Measurements from ENCODE around the gene TVP23C. TPM values are rescaled to one million over a fixed set of nuclear protein-coding genes. Genes with fewer than 3 reads are reported as not detected.

Gene TVP23C
- total RNA-seq, 2 experiments from 2014 or later = 3.6 to 6.2 TPM

- no peak for ATAC-seq
- Mint-ChIP-seq H3K4me3 (no peak overlapping the region), H3K4me1 (peaks cover 7% of the 10 kb centered on the region), H3K27ac (no peak overlapping the region), H3K36me3 (ENCODE audit: low read depth) (no peaks in the 10 kb centered on the region), H3K9me3 (ENCODE audit: low read depth) (no peaks in the 10 kb centered on the region), H3K27me3 (no peaks in the 10 kb centered on the region)
- no peak for DNase-seq
- CTCF ChIA-PET = interaction anchor here (1.1 kb wide), 1 partner anchor 13 kb away, joined by 3 read pairs; no protein-coding TSS in a partner anchor
- intact Hi-C loops (cut with DNase I, micrococcal nuclease) = no loop called here
- POLR2A ChIA-PET = no interaction called here
Observed at GRCh38 chr17:15492791-15493692, 70.2 kb downstream of the TVP23C start.

- ChIA-PET CTCF (interaction anchor here (0.5 kb wide), 1 partner anchor 49 kb away, joined by 3 read pairs; no protein-coding TSS in a partner anchor), POLR2A (interaction anchor here (0.7 kb wide), 1 partner anchor 231 kb away, joined by 6 read pairs; no protein-coding TSS in a partner anchor)
- H3K9me3 Mint-ChIP-seq (ENCODE audit: low read depth) = no peaks in the 10 kb centered on the region
Observed at GRCh38 chr17:15492186-15492585, 71.1 kb downstream of the TVP23C start.

GRCh38 chr17:15490634-15491261 is 72.5 kb downstream of the TVP23C start:
- POLR2A ChIA-PET = no interaction called here

More at GRCh38 chr17:15492186-15492585, 71.1 kb downstream of the TVP23C start:
- Mint-ChIP-seq H3K36me3 (ENCODE audit: low read depth) (no peaks in the 10 kb centered on the region), H3K4me3 (no peak overlapping the region), H3K27me3 (no peaks in the 10 kb centered on the region), H3K4me1 (peaks cover 7% of the 10 kb centered on the region), H3K27ac (no peak overlapping the region)
- ATAC-seq (no peak), DNase-seq (no peak)
- intact Hi-C loops (cut with DNase I, micrococcal nuclease) = no loop called here

GRCh38 chr17:15488557-15488956 is 74.7 kb downstream of the TVP23C start:
- H3K36me3 Mint-ChIP-seq (ENCODE audit: low read depth) = peaks cover 2% of the 10 kb centered on the region
- no peaks in the 10 kb centered on the region for H3K27me3 Mint-ChIP-seq
- H3K9me3 Mint-ChIP-seq (ENCODE audit: low read depth) = no peaks in the 10 kb centered on the region
- H3K27ac Mint-ChIP-seq = no peak overlapping the region
- ChIA-PET CTCF (interaction anchor here (1.4 to 2.1 kb wide), 2 partner anchors 11 kb away, joined by 5 to 6 read pairs; no protein-coding TSS in a partner anchor), POLR2A (no interaction called here)
- DNase-seq = no peak
- ATAC-seq = no peak
- no peak overlapping the region for H3K4me3 Mint-ChIP-seq
- intact Hi-C loops (cut with DNase I, micrococcal nuclease) = no loop called here
- H3K4me1 Mint-ChIP-seq = peaks cover 7% of the 10 kb centered on the region

More at GRCh38 chr17:15490634-15491261, 72.5 kb downstream of the TVP23C start:
- H3K36me3 Mint-ChIP-seq (ENCODE audit: low read depth) = peaks cover 2% of the 10 kb centered on the region
- no peaks in the 10 kb centered on the region for H3K9me3 Mint-ChIP-seq (ENCODE audit: low read depth)
- intact Hi-C loops (cut with DNase I, micrococcal nuclease) = no loop called here
- peak; percentile 56 for DNase-seq
- H3K27ac Mint-ChIP-seq = no peak overlapping the region
- H3K27me3 Mint-ChIP-seq = no peaks in the 10 kb centered on the region
- H3K4me1 Mint-ChIP-seq = peaks cover 7% of the 10 kb centered on the region
- peak; percentile 95 for ATAC-seq
- CTCF ChIA-PET = interaction anchor here (0.9 to 2.1 kb wide), 2 partner anchors 9 to 12 kb away, joined by 3 to 5 read pairs; no protein-coding TSS in a partner anchor
- no peak overlapping the region for H3K4me3 Mint-ChIP-seq

GRCh38 chr17:15485045-15485444 is 78.2 kb downstream of the TVP23C start:
- Mint-ChIP-seq H3K4me3 (no peak overlapping the region), H3K36me3 (ENCODE audit: low read depth) (peaks cover 4% of the 10 kb centered on the region), H3K27me3 (no peaks in the 10 kb centered on the region), H3K9me3 (ENCODE audit: low read depth) (no peaks in the 10 kb centered on the region), H3K4me1 (no peaks in the 10 kb centered on the region), H3K27ac (no peak overlapping the region)
- intact Hi-C loops (cut with DNase I, micrococcal nuclease) = no loop called here
- ChIA-PET CTCF (interaction anchor here (1.2 kb wide), 1 partner anchor 18 kb away, joined by 4 read pairs; no protein-coding TSS in a partner anchor), POLR2A (no interaction called here)
- no peak for DNase-seq
- ATAC-seq = no peak

- POLR2A ChIA-PET = no interaction called here
- DNase-seq (no peak), ATAC-seq (no peak)
- Mint-ChIP-seq H3K36me3 (ENCODE audit: low read depth) (peaks cover 4% of the 10 kb centered on the region), H3K4me3 (no peak overlapping the region), H3K27ac (no peak overlapping the region), H3K27me3 (no peaks in the 10 kb centered on the region), H3K9me3 (ENCODE audit: low read depth) (no peaks in the 10 kb centered on the region), H3K4me1 (no peaks in the 10 kb centered on the region)
- intact Hi-C loops (cut with DNase I, micrococcal nuclease) = no loop called here
- CTCF ChIA-PET = no interaction called here
Observed at GRCh38 chr17:15483431-15483830, 79.9 kb downstream of the TVP23C start.

GRCh38 chr17:15482476-15482875 is 80.8 kb downstream of the TVP23C start:
- intact Hi-C loops (cut with DNase I, micrococcal nuclease) = no loop called here
- ATAC-seq (no peak), DNase-seq (no peak)
- ChIA-PET POLR2A (no interaction called here), CTCF (no interaction called here)
- Mint-ChIP-seq H3K27ac (no peak overlapping the region), H3K9me3 (ENCODE audit: low read depth) (no peaks in the 10 kb centered on the region), H3K36me3 (ENCODE audit: low read depth) (peaks cover 4% of the 10 kb centered on the region), H3K4me1 (no peaks in the 10 kb centered on the region), H3K27me3 (no peaks in the 10 kb centered on the region), H3K4me3 (no peak overlapping the region)

GRCh38 chr17:15481481-15481880 is 81.8 kb downstream of the TVP23C start:
- Mint-ChIP-seq H3K4me3 (no peak overlapping the region), H3K36me3 (ENCODE audit: low read depth) (peaks cover 4% of the 10 kb centered on the region), H3K9me3 (ENCODE audit: low read depth) (no peaks in the 10 kb centered on the region), H3K27me3 (no peaks in the 10 kb centered on the region), H3K27ac (no peak overlapping the region), H3K4me1 (no peaks in the 10 kb centered on the region)
- no peak for DNase-seq
- ChIA-PET CTCF (interaction anchor here (1.0 kb wide), 1 partner anchor 15 kb away, joined by 3 read pairs; no protein-coding TSS in a partner anchor), POLR2A (no interaction called here)
- intact Hi-C loops (cut with DNase I, micrococcal nuclease) = no loop called here
- ATAC-seq = no peak

- Mint-ChIP-seq H3K4me1 (no peaks in the 10 kb centered on the region), H3K36me3 (ENCODE audit: low read depth) (peaks cover 1% of the 10 kb centered on the region), H3K4me3 (no peak overlapping the region), H3K27ac (no peak overlapping the region), H3K9me3 (ENCODE audit: low read depth) (no peaks in the 10 kb centered on the region), H3K27me3 (no peaks in the 10 kb centered on the region)
- intact Hi-C loops (cut with DNase I, micrococcal nuclease) = no loop called here
- ChIA-PET POLR2A (no interaction called here), CTCF (interaction anchor here (0.7 to 0.9 kb wide), 2 partner anchors 14 to 451 kb away, joined by 3 read pairs; no protein-coding TSS in a partner anchor)
- DNase-seq = no peak
- ATAC-seq = no peak
Observed at GRCh38 chr17:15480204-15480603, 83.1 kb downstream of the TVP23C start.

- ATAC-seq (no peak), DNase-seq (no peak)
- Mint-ChIP-seq H3K27me3 (no peaks in the 10 kb centered on the region), H3K9me3 (ENCODE audit: low read depth) (no peaks in the 10 kb centered on the region), H3K4me3 (no peak overlapping the region), H3K27ac (no peak overlapping the region), H3K4me1 (no peaks in the 10 kb centered on the region), H3K36me3 (ENCODE audit: low read depth) (peaks cover 1% of the 10 kb centered on the region)
- ChIA-PET POLR2A (no interaction called here), CTCF (interaction anchor here (0.7 kb wide), 1 partner anchor 451 kb away, joined by 3 read pairs; no protein-coding TSS in a partner anchor)
- intact Hi-C loops (cut with DNase I, micrococcal nuclease) = no loop called here
Observed at GRCh38 chr17:15479703-15480102, 83.6 kb downstream of the TVP23C start.

- H3K4me1 Mint-ChIP-seq = no peaks in the 10 kb centered on the region
- H3K27ac Mint-ChIP-seq = peak overlapping the region; percentile 6
- H3K36me3 Mint-ChIP-seq (ENCODE audit: low read depth) = peaks cover 1% of the 10 kb centered on the region
- no peak for DNase-seq
- no peak for ATAC-seq
- intact Hi-C loops (cut with DNase I, micrococcal nuclease) = no loop called here
- no peak overlapping the region for H3K4me3 Mint-ChIP-seq
- H3K9me3 Mint-ChIP-seq (ENCODE audit: low read depth) = no peaks in the 10 kb centered on the region
- H3K27me3 Mint-ChIP-seq = no peaks in the 10 kb centered on the region
- ChIA-PET CTCF (no interaction called here), POLR2A (no interaction called here)
Observed at GRCh38 chr17:15478845-15479244, 84.4 kb downstream of the TVP23C start.

Measured in activated CD4-positive, alpha-beta T cell treated with anti-CD3 and anti-CD28 coated beads for 36 hours (primary cell).